GM10266 (cell line): Measurements from ENCODE around the gene SLC28A3.

ENCODE experiments used
- DNase-seq: peaks from one replicate; pipeline ENCODE4 v3.0.0; 2012; ENCODE audit errors: extremely low spot score
- TF ChIP-seq, protein P1 (sequence below): IDR thresholded peaks from 2 replicates; pipeline ENCODE4 v1.5.1; 2012; ENCODE audit warnings: mild to moderate bottlenecking, low read depth; ENCODE audit not compliant: control insufficient read depth, insufficient read depth; ENCODE audit errors: missing control alignments

Gene SLC28A3

DNA sequence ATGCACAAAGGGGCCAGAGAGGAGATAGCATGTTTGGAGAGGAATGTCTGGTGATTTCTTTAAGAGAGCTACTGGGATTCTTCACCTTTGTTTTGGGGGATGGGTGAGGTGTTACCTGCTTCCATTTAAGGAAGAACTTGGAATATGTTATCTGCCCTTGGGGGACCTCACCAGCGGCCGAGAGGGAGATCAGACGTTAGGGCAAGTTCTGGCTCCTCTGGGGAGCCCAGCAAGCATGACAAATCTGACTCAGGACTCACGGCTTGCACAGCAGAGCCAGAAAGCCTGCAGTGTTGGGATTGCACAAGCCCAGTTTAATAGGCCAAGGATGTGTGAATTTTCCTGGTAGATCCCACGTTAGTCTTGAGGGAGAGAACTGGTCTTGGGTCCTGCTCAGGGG, 40.3 kb downstream of the SLC28A3 start:
- no peak for DNase-seq

DNA sequence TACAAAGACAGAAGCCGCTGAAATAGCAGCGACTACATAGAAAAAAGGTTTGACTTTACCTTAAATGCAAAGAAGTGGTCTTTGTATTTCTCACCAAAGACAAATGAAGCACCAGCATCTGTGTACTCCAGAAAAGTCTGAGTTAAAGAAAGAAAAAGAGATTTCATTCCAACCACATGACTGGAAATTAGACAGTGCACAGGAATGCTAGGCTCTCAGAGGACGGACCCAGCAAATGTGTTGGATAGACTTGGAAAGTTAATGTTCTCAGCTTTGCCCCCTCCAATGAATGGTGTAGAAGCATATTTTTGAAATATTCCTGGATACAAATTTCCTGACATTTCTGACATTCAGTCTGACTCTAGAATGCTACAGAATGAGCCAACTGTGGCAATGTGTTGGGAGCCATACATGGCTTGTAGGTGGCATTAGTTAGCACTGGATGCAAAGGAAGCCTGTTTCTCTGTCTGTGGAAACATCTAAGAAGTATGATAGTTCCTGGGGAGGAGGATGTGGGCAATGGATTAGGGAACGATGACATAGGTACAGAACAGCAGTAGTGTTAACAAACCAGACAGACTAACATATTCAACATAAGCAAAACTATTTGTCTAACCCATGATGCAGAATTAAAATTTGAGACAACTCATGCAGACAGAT, 43.3 kb downstream of the SLC28A3 start:
- TF ChIP-seq, protein P1, sequence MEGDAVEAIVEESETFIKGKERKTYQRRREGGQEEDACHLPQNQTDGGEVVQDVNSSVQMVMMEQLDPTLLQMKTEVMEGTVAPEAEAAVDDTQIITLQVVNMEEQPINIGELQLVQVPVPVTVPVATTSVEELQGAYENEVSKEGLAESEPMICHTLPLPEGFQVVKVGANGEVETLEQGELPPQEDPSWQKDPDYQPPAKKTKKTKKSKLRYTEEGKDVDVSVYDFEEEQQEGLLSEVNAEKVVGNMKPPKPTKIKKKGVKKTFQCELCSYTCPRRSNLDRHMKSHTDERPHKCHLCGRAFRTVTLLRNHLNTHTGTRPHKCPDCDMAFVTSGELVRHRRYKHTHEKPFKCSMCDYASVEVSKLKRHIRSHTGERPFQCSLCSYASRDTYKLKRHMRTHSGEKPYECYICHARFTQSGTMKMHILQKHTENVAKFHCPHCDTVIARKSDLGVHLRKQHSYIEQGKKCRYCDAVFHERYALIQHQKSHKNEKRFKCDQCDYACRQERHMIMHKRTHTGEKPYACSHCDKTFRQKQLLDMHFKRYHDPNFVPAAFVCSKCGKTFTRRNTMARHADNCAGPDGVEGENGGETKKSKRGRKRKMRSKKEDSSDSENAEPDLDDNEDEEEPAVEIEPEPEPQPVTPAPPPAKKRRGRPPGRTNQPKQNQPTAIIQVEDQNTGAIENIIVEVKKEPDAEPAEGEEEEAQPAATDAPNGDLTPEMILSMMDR = no peak
- DNase-seq = no peak

More for the DNA sequence above, 40.3 kb downstream of the SLC28A3 start:
- TF ChIP-seq, protein P1 = no peak

DNA sequence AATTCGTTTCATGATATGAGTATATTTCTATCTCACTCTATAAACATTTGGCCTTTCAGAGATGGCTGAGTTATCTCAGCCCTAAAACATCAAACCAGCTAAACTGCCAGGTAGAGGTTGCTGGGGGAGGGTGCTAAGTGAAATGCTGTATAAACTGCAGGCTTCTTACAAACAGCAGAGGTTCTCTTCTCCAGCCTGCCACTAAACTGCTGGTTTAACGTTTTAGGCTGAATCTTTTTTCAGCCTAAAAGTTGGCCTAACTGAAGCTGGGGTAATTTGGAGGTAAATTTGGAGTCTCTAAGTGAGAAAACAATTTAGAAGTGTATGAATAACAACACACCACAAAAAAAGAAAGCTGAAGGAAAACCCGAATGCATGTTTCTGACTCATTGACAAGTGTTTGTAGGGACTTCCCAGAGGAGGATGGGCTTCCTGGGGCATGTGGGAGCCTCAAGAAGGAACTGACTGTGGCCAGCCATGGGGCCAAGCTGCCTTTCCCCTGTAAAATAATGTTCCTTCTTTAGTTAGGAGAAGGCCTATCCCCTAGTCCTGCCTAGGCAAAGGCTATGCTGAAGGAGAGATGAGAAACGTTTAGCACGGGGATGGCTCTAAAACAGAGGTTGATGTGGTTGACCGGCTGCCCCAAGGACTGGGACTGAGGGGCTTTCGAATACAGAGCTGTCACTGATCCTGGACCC, 44.3 kb downstream of the SLC28A3 start:
- TF ChIP-seq, protein P1 = no peak

DNA sequence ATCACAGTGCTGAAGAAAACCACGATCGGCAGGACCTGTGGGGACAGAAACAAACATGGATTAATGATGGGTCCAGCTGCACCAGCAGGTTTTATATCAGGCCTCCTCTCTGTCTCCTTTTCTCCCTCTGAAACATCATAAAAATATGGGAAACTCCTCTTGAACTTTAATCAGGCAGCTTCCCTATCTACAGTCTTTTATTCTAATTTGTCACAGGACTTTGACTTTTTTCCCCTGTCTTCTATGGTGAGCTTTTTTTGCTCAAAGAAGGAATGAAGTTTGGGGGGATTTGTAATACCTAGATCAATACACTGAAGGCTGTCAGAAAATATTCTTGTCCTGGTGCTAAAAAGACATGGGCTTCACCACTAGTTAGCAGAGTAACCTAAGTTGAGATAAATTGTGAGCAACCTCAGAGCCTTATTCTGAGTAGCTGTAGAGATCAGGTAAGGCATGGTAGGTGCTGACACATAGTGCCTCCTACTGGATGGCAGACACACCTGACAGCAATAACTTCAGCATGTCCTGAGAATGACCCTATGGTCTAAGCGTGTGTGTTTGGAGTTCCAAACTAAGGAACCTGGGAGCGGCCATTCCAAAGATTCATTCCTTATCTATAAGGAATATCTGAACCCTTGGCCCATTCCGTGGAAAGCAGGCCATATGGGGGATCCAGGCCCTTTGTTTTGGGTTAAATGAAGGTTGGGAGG, 46.2 kb downstream of the SLC28A3 start:
- peak; percentile 15 for DNase-seq
- TF ChIP-seq, protein P1 = peak; percentile 42

More for the DNA sequence above, 44.3 kb downstream of the SLC28A3 start:
- DNase-seq = peak; percentile 51

DNA sequence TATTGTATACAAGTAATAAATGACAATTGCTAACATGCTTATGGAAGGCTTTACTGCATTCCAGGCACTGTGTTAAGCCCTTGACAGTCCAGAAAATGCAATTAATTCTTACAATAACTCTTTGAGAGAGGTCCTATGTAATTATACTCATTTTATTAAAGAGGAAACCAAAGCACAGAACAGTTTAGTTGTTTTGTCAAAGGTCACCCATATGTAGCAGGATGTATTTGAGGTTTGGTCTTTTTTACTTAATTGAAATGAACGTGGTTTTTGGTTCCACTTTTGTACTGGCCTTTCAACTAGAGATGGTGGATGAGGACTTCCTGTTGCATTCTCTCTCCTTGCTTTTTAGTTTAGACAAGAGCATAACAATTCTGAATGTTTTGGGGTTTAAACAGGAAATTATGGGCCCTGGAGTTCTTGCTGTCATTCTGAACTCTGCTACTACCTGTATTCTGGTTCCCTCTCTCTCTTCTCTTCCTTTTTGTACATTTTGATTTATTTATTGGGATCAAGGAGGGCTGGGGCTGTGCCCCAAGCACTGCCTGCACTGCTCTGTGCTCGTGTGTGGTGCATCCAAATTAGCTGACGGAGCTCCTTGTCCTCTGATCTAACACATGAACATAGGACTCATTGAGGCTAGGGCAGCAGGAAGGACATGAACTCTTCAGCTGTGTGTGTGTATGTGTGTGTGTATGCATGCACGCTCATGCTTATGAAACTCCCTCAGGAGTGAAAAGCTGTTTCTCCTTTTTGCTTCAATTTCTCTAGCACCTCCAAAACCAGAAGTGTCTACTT, 47.4 kb downstream of the SLC28A3 start:
- DNase-seq = peak; percentile 30
- TF ChIP-seq, protein P1 = no peak

DNA sequence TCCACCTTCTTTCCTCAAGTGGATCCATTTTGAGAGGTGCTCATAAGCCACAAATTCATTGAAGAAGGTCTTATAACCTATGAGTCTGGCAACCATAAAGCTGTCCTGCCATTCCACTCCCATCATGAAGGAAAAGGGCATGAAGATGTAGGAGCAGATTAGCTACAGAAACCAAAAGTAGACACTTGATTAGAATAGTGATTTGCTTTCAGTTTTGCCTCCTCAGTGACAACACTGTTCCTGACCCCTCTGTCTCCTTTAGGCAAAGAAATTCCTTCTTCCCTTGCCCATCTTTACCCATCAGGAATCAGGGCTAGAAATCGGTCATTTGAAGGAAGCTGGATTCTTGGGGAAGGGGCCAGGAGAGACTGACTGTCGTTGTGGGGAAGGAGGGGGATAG, 55.2 kb downstream of the SLC28A3 start:
- peak; percentile 14 for DNase-seq
- TF ChIP-seq, protein P1 = no peak

DNA sequence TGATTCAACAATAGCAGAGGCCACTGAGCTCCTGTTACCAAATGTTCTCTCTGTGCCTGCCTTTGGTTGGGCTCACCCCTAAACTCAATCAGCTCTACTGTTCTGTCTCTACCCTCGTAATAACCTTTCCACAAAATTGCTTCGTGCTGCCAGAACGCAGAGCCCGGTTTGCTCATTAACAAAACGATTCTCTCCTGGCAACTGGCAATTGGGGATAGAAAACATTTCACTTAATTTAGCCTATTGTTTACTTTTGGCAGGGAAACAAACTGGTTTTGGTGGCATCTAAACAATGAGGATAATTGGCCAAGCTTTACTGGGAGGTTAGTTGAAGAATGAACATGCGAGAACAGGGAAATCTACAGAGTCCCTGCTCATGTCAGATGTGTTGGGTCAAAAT, 56.6 kb downstream of the SLC28A3 start:
- no peak for DNase-seq

More for the DNA sequence above, 56.6 kb downstream of the SLC28A3 start:
- TF ChIP-seq, protein P1 = no peak
